Loucy (cell line): Measurements from ENCODE around the gene CACNA1D.

ENCODE experiments used
- CTCF ChIP-seq: fragments of 200-600 bp; sonication (generic); conservative IDR thresholded peaks from 2 replicates; pipeline ENCODE4 v1.5.1; 2014; ENCODE audit warnings: mild to moderate bottlenecking, antibody characterized with exemption, low read length
- EZH2phosphoT487 ChIP-seq: fragments of 200-600 bp; IDR thresholded peaks from 2 replicates; pipeline ENCODE4 v1.6.1; 2018; ENCODE audit warnings: antibody characterized with exemption, mild to moderate bottlenecking, moderate library complexity, borderline replicate concordance

DNA sequence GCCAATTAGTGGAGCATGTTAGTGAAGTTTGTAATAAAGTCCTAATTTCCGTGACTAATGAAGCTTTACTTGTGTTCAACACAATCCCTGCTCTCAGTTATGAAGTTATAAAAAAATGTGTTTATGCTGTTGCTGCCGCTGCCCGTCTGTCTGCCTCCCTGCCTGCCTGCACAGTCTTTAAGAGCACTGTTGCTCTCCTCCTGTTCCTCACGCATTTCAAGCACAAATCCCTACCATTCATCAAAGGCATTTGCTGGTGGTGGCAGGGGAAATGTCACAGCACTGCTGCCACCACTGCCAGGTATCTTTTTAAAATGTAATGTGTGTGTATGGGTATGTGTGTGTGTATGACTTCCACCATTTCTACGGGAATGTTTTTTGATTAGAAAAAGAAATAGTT lies 58.8 kb downstream of the CACNA1D start:
- no peak for TF ChIP-seq CTCF
- TF ChIP-seq EZH2phosphoT487: no peak
